ENCODE results near the gene FMNL2.

- no peak for TF ChIP-seq CTCF (IDR thresholded peaks at IDR 0.05)
- TF ChIP-seq POLR2A (IDR thresholded peaks at IDR 0.05) = no peak
Observed at GRCh38 chr2:152384992-152385391, 50.0 kb downstream of the FMNL2 start.

All from esophagus squamous epithelium (tissue), 4 donors.